ENCODE results near the gene JMJD4. TPM values are rescaled to one million over a fixed set of nuclear protein-coding genes. Genes with fewer than 3 reads are reported as not detected.

JMJD4 gene
- total RNA-seq, 1 experiment from 2014 or later: 14.3 TPM

- H3K4me1 ChIP-seq (ENCODE audit: control insufficient read depth in 1 of 2, insufficient read depth in 2 of 2, low read length in 2 of 2): peaks cover 0 to 5% of the 10 kb centered on the region in 2 experiments; a peak in 2 of 4 replicates
- peaks cover 4 to 18% of the 10 kb centered on the region in 2 experiments; a peak in 3 of 4 replicates for H3K36me3 ChIP-seq (ENCODE audit: control insufficient read depth in 1 of 2, insufficient read depth in 2 of 2, low read length in 2 of 2)
- POLR2A ChIA-PET: no interaction called here
- H3K27ac ChIP-seq (ENCODE audit: low read depth, low read length): no peak overlapping the region
- no peaks in the 10 kb centered on the region for H3K27me3 ChIP-seq (ENCODE audit: insufficient read depth, low read length)
- intact Hi-C loops (cut with micrococcal nuclease): no loop called here
- TF ChIP-seq JUND (IDR thresholded peaks at IDR 0.05) (no peak), EGR1 (IDR thresholded peaks at IDR 0.05; ENCODE audit: low read depth) (no peak), ELF1 (IDR thresholded peaks at IDR 0.05; ENCODE audit: borderline replicate concordance, low read depth) (no peak), SIN3A (IDR thresholded peaks at IDR 0.05; ENCODE audit: low read depth) (no peak), FOSL1 (IDR thresholded peaks at IDR 0.05; ENCODE audit: low read depth) (no peak), REST (IDR thresholded peaks at IDR 0.05; ENCODE audit: low read depth) (no peak), SP1 (IDR thresholded peaks at IDR 0.05; ENCODE audit: low read depth) (no peak), MAX (IDR thresholded peaks at IDR 0.05) (no peak), YY1 (IDR thresholded peaks at IDR 0.05; ENCODE audit: extremely low read depth, insufficient replicate concordance, low read depth, low read length) (no peak), EZH2phosphoT487 (IDR thresholded peaks at IDR 0.05; ENCODE audit: borderline replicate concordance) (no peak), RAD21 (IDR thresholded peaks at IDR 0.05; ENCODE audit: low read depth) (no peak), CTCF (IDR thresholded peaks at IDR 0.05 in 2 of 3, conservative IDR thresholded peaks at IDR 0.05 in 1 of 3; ENCODE audit: borderline replicate concordance in 1 of 3, insufficient read depth in 1 of 3, low read depth in 2 of 3, low read length in 2 of 3) (no peak), ZFX (IDR thresholded peaks at IDR 0.05) (no peak), POLR2AphosphoS5 (IDR thresholded peaks at IDR 0.05; ENCODE audit: low read depth, low read length) (no peak), EZH2 (IDR thresholded peaks at IDR 0.05) (no peak), CEBPB (IDR thresholded peaks at IDR 0.05; ENCODE audit: low read depth) (no peak), ZBTB33 (IDR thresholded peaks at IDR 0.05; ENCODE audit: extremely low read depth, insufficient replicate concordance, low read length) (no peak), ATF3 (IDR thresholded peaks at IDR 0.05) (no peak), SRF (IDR thresholded peaks at IDR 0.05; ENCODE audit: low read depth) (no peak)
- H4K20me1 ChIP-seq (ENCODE audit: insufficient read depth): no peaks in the 10 kb centered on the region
- ATAC-seq (no peak), DNase-seq (ENCODE audit: low read depth, low spot score) (no peak)
- RAD21 ChIA-PET (ENCODE audit: low non-redundant PET in 1 of 2, low total read pairs in 2 of 2, uncharacterized antibody in 2 of 2, unreplicated experiment in 2 of 2): no interaction called here
- no TSS peak for BruUV-seq (replicated peaks)
- H3K9me3 ChIP-seq (ENCODE audit: control insufficient read depth in 1 of 2, insufficient read depth in 1 of 2, low read depth in 1 of 2, low read length in 2 of 2): no peaks in the 10 kb centered on the region
- H3K4me3 ChIP-seq (replicated peaks in 1 of 2; ENCODE audit: low read depth in 1 of 2, low read length in 2 of 2): no peak overlapping the region
- H3K9me2 ChIP-seq (ENCODE audit: insufficient read depth): no peaks in the 10 kb centered on the region
- H3K4me2 ChIP-seq (ENCODE audit: low read length): no peak overlapping the region
- H3K79me2 ChIP-seq (ENCODE audit: insufficient read depth, low read length): peaks cover 55% of the 10 kb centered on the region
- H2AFZ ChIP-seq (ENCODE audit: low read depth, low read length, poor library complexity, severe bottlenecking): no peak overlapping the region
- no peak overlapping the region for H3K9ac ChIP-seq (ENCODE audit: low read length)
- CTCF ChIA-PET: no interaction called here
Measured at GRCh38 chr1:227749225-227749624, 14.1 kb upstream of the JMJD4 start.
